ENCODE data around the gene DNM3.

DNM3 gene

GRCh38 chr1:172382990-172383389, 541.7 kb downstream of the DNM3 start:
- DNase-seq: no peak

GRCh38 chr1:172383536-172383935, 542.2 kb downstream of the DNM3 start:
- DNase-seq: no peak

GRCh38 chr1:172384656-172385055, 543.4 kb downstream of the DNM3 start:
- no peak for DNase-seq

GRCh38 chr1:172386046-172386445, 544.7 kb downstream of the DNM3 start:
- no peak for DNase-seq

GRCh38 chr1:172388490-172388889, 547.2 kb downstream of the DNM3 start:
- no peak for DNase-seq

- DNase-seq: no peak
Measured at GRCh38 chr1:172390301-172390682, 549.0 kb downstream of the DNM3 start.

- no peak for DNase-seq
Measured at GRCh38 chr1:172390683-172391551, 549.6 kb downstream of the DNM3 start.

- DNase-seq: no peak
Measured at GRCh38 chr1:172391976-172392375, 550.7 kb downstream of the DNM3 start.

- DNase-seq: no peak
Measured at GRCh38 chr1:172393354-172393753, 552.1 kb downstream of the DNM3 start.

- DNase-seq: no peak
Measured at GRCh38 chr1:172394141-172394751, 552.9 kb downstream of the DNM3 start.

GRCh38 chr1:172394811-172395210, 553.5 kb downstream of the DNM3 start:
- no peak for DNase-seq

GRCh38 chr1:172395576-172395975, 554.3 kb downstream of the DNM3 start:
- DNase-seq: no peak

GRCh38 chr1:172397221-172397620, 555.9 kb downstream of the DNM3 start:
- no peak for DNase-seq

GRCh38 chr1:172397633-172398032, 556.3 kb downstream of the DNM3 start:
- DNase-seq: no peak

GRCh38 chr1:172398193-172398592, 556.9 kb downstream of the DNM3 start:
- DNase-seq: no peak

- DNase-seq: peak; percentile 16
Measured at GRCh38 chr1:172398970-172399755, 557.9 kb downstream of the DNM3 start.

GRCh38 chr1:172399756-172400721, 558.7 kb downstream of the DNM3 start:
- no peak for DNase-seq

- DNase-seq: no peak
Measured at GRCh38 chr1:172400722-172401105, 559.4 kb downstream of the DNM3 start.

- DNase-seq: no peak
Measured at GRCh38 chr1:172401477-172401876, 560.2 kb downstream of the DNM3 start.

- no peak for DNase-seq
Measured at GRCh38 chr1:172401892-172402291, 560.6 kb downstream of the DNM3 start.

- no peak for DNase-seq
Measured at GRCh38 chr1:172402878-172403569, 561.7 kb downstream of the DNM3 start.

GRCh38 chr1:172404121-172404520, 562.8 kb downstream of the DNM3 start:
- no peak for DNase-seq

All from NCI-H1436 (cell line).